ENCODE measurements around the gene EPO.

EPO gene

DNA sequence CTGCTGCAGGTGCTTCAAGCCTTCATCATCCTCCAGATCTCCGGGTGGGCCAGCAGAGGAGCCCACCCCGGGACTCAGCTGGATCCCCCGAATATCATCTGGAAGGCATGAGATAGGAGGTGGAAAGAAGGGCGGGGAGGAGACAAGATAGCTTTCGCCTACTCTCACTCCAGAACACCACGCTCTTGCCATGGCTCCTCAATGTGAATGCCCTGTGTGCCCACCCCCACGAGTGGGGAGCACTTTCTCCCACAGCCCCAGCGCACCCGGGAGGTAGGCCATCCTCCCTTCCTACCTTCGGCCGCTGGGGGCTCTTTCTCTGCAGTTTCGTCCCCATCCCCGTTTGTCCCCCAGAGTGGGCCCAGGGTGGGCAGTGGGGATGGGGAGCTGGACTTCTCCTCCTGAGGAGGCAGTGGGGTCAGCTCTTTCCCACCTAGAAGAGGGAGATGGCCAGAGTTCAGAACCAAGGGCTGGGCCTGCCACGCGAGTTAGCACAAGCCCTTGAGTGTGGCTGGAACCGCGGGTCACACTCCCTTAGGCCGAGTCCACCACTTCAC, 35.1 kb upstream of the EPO start:
- TF ChIP-seq, protein P1, sequence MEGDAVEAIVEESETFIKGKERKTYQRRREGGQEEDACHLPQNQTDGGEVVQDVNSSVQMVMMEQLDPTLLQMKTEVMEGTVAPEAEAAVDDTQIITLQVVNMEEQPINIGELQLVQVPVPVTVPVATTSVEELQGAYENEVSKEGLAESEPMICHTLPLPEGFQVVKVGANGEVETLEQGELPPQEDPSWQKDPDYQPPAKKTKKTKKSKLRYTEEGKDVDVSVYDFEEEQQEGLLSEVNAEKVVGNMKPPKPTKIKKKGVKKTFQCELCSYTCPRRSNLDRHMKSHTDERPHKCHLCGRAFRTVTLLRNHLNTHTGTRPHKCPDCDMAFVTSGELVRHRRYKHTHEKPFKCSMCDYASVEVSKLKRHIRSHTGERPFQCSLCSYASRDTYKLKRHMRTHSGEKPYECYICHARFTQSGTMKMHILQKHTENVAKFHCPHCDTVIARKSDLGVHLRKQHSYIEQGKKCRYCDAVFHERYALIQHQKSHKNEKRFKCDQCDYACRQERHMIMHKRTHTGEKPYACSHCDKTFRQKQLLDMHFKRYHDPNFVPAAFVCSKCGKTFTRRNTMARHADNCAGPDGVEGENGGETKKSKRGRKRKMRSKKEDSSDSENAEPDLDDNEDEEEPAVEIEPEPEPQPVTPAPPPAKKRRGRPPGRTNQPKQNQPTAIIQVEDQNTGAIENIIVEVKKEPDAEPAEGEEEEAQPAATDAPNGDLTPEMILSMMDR (conservative IDR thresholded peaks at IDR 0.05) = no peak

DNA sequence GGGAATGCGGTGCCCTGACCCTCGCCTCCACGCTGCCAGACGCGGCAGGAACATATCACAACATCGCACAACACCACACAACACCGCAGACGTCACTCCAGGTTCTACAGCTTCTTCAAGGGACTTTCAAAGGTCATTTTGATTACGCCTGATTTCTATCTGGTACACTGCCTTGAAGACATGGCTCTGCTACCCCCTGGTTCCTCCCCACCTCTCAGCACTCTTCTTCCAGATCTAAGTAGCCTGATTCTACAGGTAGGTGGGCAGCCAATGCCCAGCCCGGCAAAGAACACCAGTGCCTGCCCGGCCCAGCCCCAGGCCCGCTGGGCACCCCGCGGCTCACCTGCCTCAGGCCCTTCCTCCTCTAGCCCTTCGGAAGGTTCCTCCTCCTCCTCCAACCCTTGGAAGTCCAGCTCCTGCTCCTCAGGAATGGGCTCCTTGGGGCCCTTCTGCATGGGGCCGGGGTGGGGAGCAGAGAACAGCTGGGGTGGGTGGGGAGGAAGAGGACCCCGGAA, 34.6 kb upstream of the EPO start:
- TF ChIP-seq, protein P1 (conservative IDR thresholded peaks at IDR 0.05) = no peak
- H3K27ac ChIP-seq = no peak overlapping the region

More for the DNA sequence above, 35.1 kb upstream of the EPO start:
- no peak overlapping the region for H3K27ac ChIP-seq

GRCh38 chr7:100686201-100686821, 34.0 kb upstream of the EPO start:
- TF ChIP-seq, protein P1 (conservative IDR thresholded peaks at IDR 0.05) = no peak
- no peak overlapping the region for H3K27ac ChIP-seq

DNA sequence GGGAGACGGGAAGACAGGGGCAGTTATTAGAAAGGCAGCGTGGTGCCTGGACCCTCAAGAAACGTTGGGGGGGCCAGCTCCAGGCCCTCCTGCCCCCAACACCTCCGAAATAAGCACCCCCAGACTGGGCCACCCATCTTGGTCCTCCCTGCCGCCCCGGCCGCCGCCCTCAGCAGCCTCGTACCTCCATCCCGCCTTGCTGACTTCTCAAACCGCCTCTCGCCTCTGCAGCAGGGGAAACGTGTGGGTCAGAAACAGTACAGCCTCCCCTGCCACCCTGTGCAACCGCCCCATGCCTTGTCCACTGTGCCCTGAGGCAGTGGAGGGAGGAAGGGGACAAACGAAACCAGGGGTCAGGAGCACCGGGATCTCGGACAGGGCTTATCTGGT, 33.5 kb upstream of the EPO start:
- no peak overlapping the region for H3K27ac ChIP-seq
- TF ChIP-seq, protein P1 (conservative IDR thresholded peaks at IDR 0.05) = no peak

GRCh38 chr7:100687261-100687660, 33.0 kb upstream of the EPO start:
- TF ChIP-seq, protein P1 (conservative IDR thresholded peaks at IDR 0.05) = no peak
- no peak overlapping the region; the same call in 1 of the 2 replicates for H3K27ac ChIP-seq

- TF ChIP-seq, protein P1 (conservative IDR thresholded peaks at IDR 0.05) = no peak
- H3K27ac ChIP-seq = peak overlapping the region; percentile 96; the same call in 1 of the 2 replicates
These were observed 32.4 kb upstream of the EPO start for GRCh38 chr7:100687751-100688300.

DNA sequence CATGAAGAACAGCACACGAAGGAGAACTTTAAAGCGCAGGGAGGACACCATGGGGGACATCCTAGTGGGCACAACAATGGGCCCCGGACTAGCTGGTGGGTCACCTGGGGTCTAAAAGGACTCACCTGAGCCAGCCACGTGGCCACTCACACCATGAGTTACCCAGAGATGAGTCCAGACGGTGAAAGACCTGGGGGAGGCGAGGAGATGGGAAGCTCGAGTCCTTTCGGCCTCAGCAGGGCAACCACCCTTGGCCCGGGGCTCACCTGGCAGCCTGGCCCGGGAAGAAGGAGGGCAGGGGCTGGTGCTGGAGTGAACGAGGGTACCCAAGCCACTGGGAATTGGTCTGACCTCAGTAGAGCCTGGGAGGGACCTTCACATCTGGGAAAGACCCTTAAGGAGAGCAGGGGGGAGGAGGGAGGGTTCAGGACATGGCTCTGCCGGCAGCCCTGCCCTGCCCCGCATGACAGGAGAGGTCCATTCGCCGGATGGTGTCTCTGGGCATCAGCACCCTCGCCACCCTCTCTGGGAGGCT, 31.9 kb upstream of the EPO start:
- TF ChIP-seq, protein P1 (conservative IDR thresholded peaks at IDR 0.05) = no peak
- peak overlapping the region; percentile 96; the same call in 1 of the 2 replicates for H3K27ac ChIP-seq
